Activated CD8-positive, alpha-beta memory T cell treated with anti-CD3 and anti-CD28 coated beads, Interleukin-2, amount 50 U/mL, for 4 hours (primary cell): ENCODE results near the gene MED19.
"Not testable (repeated sequence)": the region's sequence is repeated elsewhere in the genome, so short reads cannot be mapped to it uniquely, and the experiment has no call there.

Source experiments
- DNase-seq: peaks from one replicate; pipeline ENCODE4 v3.0.0-alpha.2; 2020

MED19 gene

GRCh38 chr11:57703341-57703740 is 8.7 kb downstream of the MED19 start:
- DNase-seq = no peak

- no peak for DNase-seq
These were observed 11.6 kb downstream of the MED19 start for GRCh38 chr11:57700425-57700824.

- no peak for DNase-seq
These were observed 12.2 kb downstream of the MED19 start for GRCh38 chr11:57699813-57700212.

GRCh38 chr11:57698843-57699365 is 13.1 kb downstream of the MED19 start:
- no peak for DNase-seq

GRCh38 chr11:57690474-57690873 is 21.5 kb downstream of the MED19 start:
- DNase-seq = not testable (repeated sequence)

GRCh38 chr11:57681168-57681567 is 30.8 kb downstream of the MED19 start:
- DNase-seq = no peak

GRCh38 chr11:57680552-57680874 is 31.5 kb downstream of the MED19 start:
- DNase-seq = no peak

- DNase-seq = no peak
These were observed 32.6 kb downstream of the MED19 start for GRCh38 chr11:57679396-57679795.

GRCh38 chr11:57675176-57675941 is 36.7 kb downstream of the MED19 start:
- no peak for DNase-seq

GRCh38 chr11:57674251-57674650 is 37.8 kb downstream of the MED19 start:
- no peak for DNase-seq

GRCh38 chr11:57668434-57668782 is 43.6 kb downstream of the MED19 start:
- no peak for DNase-seq

GRCh38 chr11:57667736-57668433 is 44.1 kb downstream of the MED19 start, which contains the start of gene ZDHHC5:
Gene ZDHHC5, plus strand, starts transcription at chr11:57668114. Its CDS starts 4,977 bp downstream, at chr11:57673091.
- peak; percentile 100 for DNase-seq

GRCh38 chr11:57667117-57667735 is 44.8 kb downstream of the MED19 start:
- peak; percentile 88 for DNase-seq

- no peak for DNase-seq
These were observed 48.0 kb downstream of the MED19 start for GRCh38 chr11:57663975-57664374.

GRCh38 chr11:57662893-57663292 is 49.1 kb downstream of the MED19 start:
- no peak for DNase-seq

- no peak for DNase-seq
These were observed 52.3 kb downstream of the MED19 start for GRCh38 chr11:57659669-57660068.

- no peak for DNase-seq
These were observed 54.0 kb downstream of the MED19 start for GRCh38 chr11:57658023-57658361.

- DNase-seq = peak; percentile 99
These were observed 54.6 kb downstream of the MED19 start, which contains the start of gene CLP1 for GRCh38 chr11:57657194-57658022. Gene CLP1, plus strand, starts transcription at chr11:57657762. Its CDS starts 1,715 bp downstream, at chr11:57659477.

- no peak for DNase-seq
These were observed 55.2 kb downstream of the MED19 start for GRCh38 chr11:57656885-57657193.
